ENCODE measurements around the gene KIFC1.
A peak's percentile ranks its signal among the peaks of the same experiment; 100 is the strongest.
"Not testable (repeated sequence)": the region's sequence is repeated elsewhere in the genome, so short reads cannot be mapped to it uniquely, and the experiment has no call there.

The KIFC1 gene

GRCh38 chr6:33377171-33377570, 14.5 kb upstream of the KIFC1 start:
- Histone ChIP-seq H2AFZ (ENCODE audit: insufficient read depth, low read length, poor library complexity) (no peak overlapping the region), H3K36me3 (ENCODE audit: control insufficient read depth in 1 of 2, insufficient read depth in 2 of 2, low read length in 2 of 2) (no peaks in the 10 kb centered on the region), H3K79me2 (ENCODE audit: control insufficient read depth, insufficient read depth, low read length, poor library complexity) (no peaks in the 10 kb centered on the region), H3K23ac (ENCODE audit: low read length) (no peak overlapping the region), H3K18ac (ENCODE audit: low read length) (no peak overlapping the region), H4K8ac (ENCODE audit: low read depth, low read length) (no peak overlapping the region), H3K79me1 (ENCODE audit: low read length) (no peaks in the 10 kb centered on the region), H3K4me2 (ENCODE audit: low read length) (no peak overlapping the region), H2BK5ac (ENCODE audit: low read depth, low read length, poor library complexity) (no peak overlapping the region), H2BK12ac (ENCODE audit: low read length) (no peak overlapping the region), H3K27ac (ENCODE audit: low read depth, low read length) (no peak overlapping the region), H3K9ac (ENCODE audit: low read length) (no peak overlapping the region), H2AK5ac (ENCODE audit: low read length) (no peak overlapping the region), H3K4me3 (ENCODE audit: low read depth, low read length) (no peak overlapping the region), H3K27me3 (ENCODE audit: insufficient read depth, low read length) (no peaks in the 10 kb centered on the region), H2BK120ac (ENCODE audit: insufficient read depth, low read length, poor library complexity) (no peak overlapping the region), H4K91ac (ENCODE audit: low read depth, low read length) (no peak overlapping the region), H3K4ac (ENCODE audit: low read depth, low read length) (no peak overlapping the region), H3K9me3 (ENCODE audit: insufficient read depth, low read depth, low read length) (no peaks in the 10 kb centered on the region), H3K14ac (ENCODE audit: low read length) (no peak overlapping the region), H3K4me1 (ENCODE audit: control insufficient read depth in 1 of 2, insufficient read depth in 2 of 2, low read length in 2 of 2) (no peaks in the 10 kb centered on the region), H4K12ac (ENCODE audit: low read depth, low read length) (no peak overlapping the region)
- DNase-seq = no peak
- WGBS (ENCODE audit: extremely low coverage, insufficient coverage, insufficient read length) = no CpG with 5 or more reads among the region's 4 CpGs

GRCh38 chr6:33379184-33379583, 12.4 kb upstream of the KIFC1 start:
- H4K8ac ChIP-seq (ENCODE audit: low read depth, low read length); H3K79me2 ChIP-seq (ENCODE audit: control insufficient read depth, insufficient read depth, low read length, poor library complexity); H3K4me2 ChIP-seq (ENCODE audit: low read length); H3K27me3 ChIP-seq (ENCODE audit: insufficient read depth, low read length); H3K14ac ChIP-seq (ENCODE audit: low read length); H3K23ac ChIP-seq (ENCODE audit: low read length); H3K79me1 ChIP-seq (ENCODE audit: low read length); H3K4ac ChIP-seq (ENCODE audit: low read depth, low read length); H2BK12ac ChIP-seq (ENCODE audit: low read length); H2AK5ac ChIP-seq (ENCODE audit: low read length); H3K4me3 ChIP-seq (ENCODE audit: low read depth, low read length); H4K91ac ChIP-seq (ENCODE audit: low read depth, low read length); H2BK5ac ChIP-seq (ENCODE audit: low read depth, low read length, poor library complexity); H2AFZ ChIP-seq (ENCODE audit: insufficient read depth, low read length, poor library complexity); H3K36me3 ChIP-seq (ENCODE audit: control insufficient read depth in 1 of 2, insufficient read depth in 2 of 2, low read length in 2 of 2); H4K12ac ChIP-seq (ENCODE audit: low read depth, low read length); DNase-seq; H2BK120ac ChIP-seq (ENCODE audit: insufficient read depth, low read length, poor library complexity); H3K4me1 ChIP-seq (ENCODE audit: control insufficient read depth in 1 of 2, insufficient read depth in 2 of 2, low read length in 2 of 2); H3K18ac ChIP-seq (ENCODE audit: low read length); H3K9me3 ChIP-seq (ENCODE audit: insufficient read depth, low read depth, low read length); H3K27ac ChIP-seq (ENCODE audit: low read depth, low read length); H3K9ac ChIP-seq (ENCODE audit: low read length): not testable (repeated sequence)
- WGBS (ENCODE audit: extremely low coverage, insufficient coverage, insufficient read length) = no CpG with 5 or more reads among the region's 10 CpGs

GRCh38 chr6:33380272-33380981, 11.2 kb upstream of the KIFC1 start:
- H2BK120ac ChIP-seq (ENCODE audit: insufficient read depth, low read length, poor library complexity) = no peak overlapping the region
- H3K23ac ChIP-seq (ENCODE audit: low read length) = no peak overlapping the region
- DNase-seq = no peak
- no peak overlapping the region for H2AFZ ChIP-seq (ENCODE audit: insufficient read depth, low read length, poor library complexity)
- no peak overlapping the region for H2BK5ac ChIP-seq (ENCODE audit: low read depth, low read length, poor library complexity)
- no peaks in the 10 kb centered on the region for H3K36me3 ChIP-seq (ENCODE audit: control insufficient read depth in 1 of 2, insufficient read depth in 2 of 2, low read length in 2 of 2)
- no peak overlapping the region for H3K4me3 ChIP-seq (ENCODE audit: low read depth, low read length)
- H3K4me1 ChIP-seq (ENCODE audit: control insufficient read depth in 1 of 2, insufficient read depth in 2 of 2, low read length in 2 of 2) = no peaks in the 10 kb centered on the region
- H2BK12ac ChIP-seq (ENCODE audit: low read length) = no peak overlapping the region
- H3K9me3 ChIP-seq (ENCODE audit: insufficient read depth, low read depth, low read length) = no peaks in the 10 kb centered on the region
- no peak overlapping the region for H4K8ac ChIP-seq (ENCODE audit: low read depth, low read length)
- peak overlapping the region; percentile 63 for H3K9ac ChIP-seq (ENCODE audit: low read length)
- H3K14ac ChIP-seq (ENCODE audit: low read length) = no peak overlapping the region
- no peak overlapping the region for H2AK5ac ChIP-seq (ENCODE audit: low read length)
- no peaks in the 10 kb centered on the region for H3K27me3 ChIP-seq (ENCODE audit: insufficient read depth, low read length)
- no peak overlapping the region for H3K4me2 ChIP-seq (ENCODE audit: low read length)
- no peak overlapping the region for H4K91ac ChIP-seq (ENCODE audit: low read depth, low read length)
- no peaks in the 10 kb centered on the region for H3K79me2 ChIP-seq (ENCODE audit: control insufficient read depth, insufficient read depth, low read length, poor library complexity)
- no peak overlapping the region for H4K12ac ChIP-seq (ENCODE audit: low read depth, low read length)
- WGBS (ENCODE audit: extremely low coverage, insufficient coverage, insufficient read length) = no CpG with 5 or more reads among the region's 2 CpGs
- H3K18ac ChIP-seq (ENCODE audit: low read length) = no peak overlapping the region
- H3K79me1 ChIP-seq (ENCODE audit: low read length) = no peaks in the 10 kb centered on the region
- H3K4ac ChIP-seq (ENCODE audit: low read depth, low read length) = no peak overlapping the region
- H3K27ac ChIP-seq (ENCODE audit: low read depth, low read length) = no peak overlapping the region

GRCh38 chr6:33383427-33384185, 8.0 kb upstream of the KIFC1 start:
- no peak overlapping the region for H3K4me3 ChIP-seq (ENCODE audit: low read depth, low read length)
- no peaks in the 10 kb centered on the region for H3K9me3 ChIP-seq (ENCODE audit: insufficient read depth, low read depth, low read length)
- no peak overlapping the region for H3K23ac ChIP-seq (ENCODE audit: low read length)
- H4K91ac ChIP-seq (ENCODE audit: low read depth, low read length) = no peak overlapping the region
- no peak overlapping the region for H4K8ac ChIP-seq (ENCODE audit: low read depth, low read length)
- H3K79me1 ChIP-seq (ENCODE audit: low read length) = no peaks in the 10 kb centered on the region
- no peak overlapping the region for H3K4ac ChIP-seq (ENCODE audit: low read depth, low read length)
- WGBS (ENCODE audit: extremely low coverage, insufficient coverage, insufficient read length) = no CpG with 5 or more reads among the region's 10 CpGs
- H3K4me1 ChIP-seq (ENCODE audit: control insufficient read depth in 1 of 2, insufficient read depth in 2 of 2, low read length in 2 of 2) = no peaks in the 10 kb centered on the region
- no peak overlapping the region for H3K18ac ChIP-seq (ENCODE audit: low read length)
- no peaks in the 10 kb centered on the region for H3K36me3 ChIP-seq (ENCODE audit: control insufficient read depth in 1 of 2, insufficient read depth in 2 of 2, low read length in 2 of 2)
- no peaks in the 10 kb centered on the region for H3K79me2 ChIP-seq (ENCODE audit: control insufficient read depth, insufficient read depth, low read length, poor library complexity)
- no peak overlapping the region for H2AFZ ChIP-seq (ENCODE audit: insufficient read depth, low read length, poor library complexity)
- DNase-seq = no peak
- no peak overlapping the region for H2BK12ac ChIP-seq (ENCODE audit: low read length)
- no peak overlapping the region for H2BK5ac ChIP-seq (ENCODE audit: low read depth, low read length, poor library complexity)
- H3K14ac ChIP-seq (ENCODE audit: low read length) = no peak overlapping the region
- H3K27ac ChIP-seq (ENCODE audit: low read depth, low read length) = no peak overlapping the region
- no peak overlapping the region for H2BK120ac ChIP-seq (ENCODE audit: insufficient read depth, low read length, poor library complexity)
- no peak overlapping the region for H4K12ac ChIP-seq (ENCODE audit: low read depth, low read length)
- no peak overlapping the region for H2AK5ac ChIP-seq (ENCODE audit: low read length)
- H3K27me3 ChIP-seq (ENCODE audit: insufficient read depth, low read length) = no peaks in the 10 kb centered on the region
- no peak overlapping the region for H3K4me2 ChIP-seq (ENCODE audit: low read length)
- no peak overlapping the region for H3K9ac ChIP-seq (ENCODE audit: low read length)

All from trophoblast cell (in vitro differentiated cells and primary cell).